ENCODE measurements around the gene RETREG3. TPM values are rescaled to one million over a fixed set of nuclear protein-coding genes. Genes with fewer than 3 reads are reported as not detected.
A peak's percentile ranks its signal among the peaks of the same experiment; 100 is the strongest.

Gene RETREG3
- total RNA-seq, 5 donors from 2014 or later (not counting 1 experiment from before 2014, with no cell fraction given) = 72.4 to 150 (median 139) TPM

- Histone ChIP-seq H3K4me1 (ENCODE audit: control insufficient read depth in 1 of 2, extremely low read depth in 1 of 2, insufficient read depth in 2 of 2, low read length in 2 of 2) (peaks cover 18 to 70% of the 10 kb centered on the region in 2 experiments), H3K4me3 (ENCODE audit: control insufficient read depth in 1 of 2, extremely low read depth in 1 of 2, low read length in 1 of 2) (no peak overlapping the region), H3K36me3 (ENCODE audit: control insufficient read depth in 2 of 2, extremely low read depth in 1 of 2, insufficient read depth in 1 of 2, low read length in 1 of 2) (peaks cover 8 to 38% of the 10 kb centered on the region in 2 donors), H3K27ac (ENCODE audit: low read length) (no peak overlapping the region), H3K9me3 (no peaks in the 10 kb centered on the region), H3K27me3 (replicated peaks in 1 of 2; ENCODE audit: control insufficient read depth in 2 of 2, extremely low read depth in 1 of 2, insufficient read depth in 2 of 2, low read length in 1 of 2) (no peaks in the 10 kb centered on the region)
- ChIA-PET CTCF (no interaction called here), POLR2A (interaction anchor here in 1 of 2 donors (0.5 kb wide), 1 partner anchor 205 kb away, joined by 4 read pairs; no protein-coding TSS in a partner anchor)
- WGBS (ENCODE audit: insufficient coverage) = 87% methylated on average over 7 of the region's 9 CpGs
- peaks cover 9% of the 10 kb centered on the region for H3K36me3 Mint-ChIP-seq
- H3K27ac Mint-ChIP-seq = peak overlapping the region; percentile 59 to 71
- peak overlapping the region; percentile 68 to 88 (median 87) for H3K4me3 Mint-ChIP-seq
- no peak for DNase-seq
- H3K27me3 Mint-ChIP-seq = no peaks in the 10 kb centered on the region
- peaks cover 22 to 55% (median 51%) of the 10 kb centered on the region in 3 donors for H3K4me1 Mint-ChIP-seq
- ATAC-seq (replicated peaks in 1 of 4) = no peak
- H3K9me3 Mint-ChIP-seq = no peaks in the 10 kb centered on the region
These were observed 45.2 kb downstream of the RETREG3 start for GRCh38 chr17:42563950-42564349.

- ChIA-PET POLR2A (no interaction called here), CTCF (no interaction called here)
- ATAC-seq (replicated peaks in 1 of 4) = no peak
- peaks cover 22 to 51% (median 49%) of the 10 kb centered on the region in 3 donors for H3K4me1 Mint-ChIP-seq
- peak overlapping the region; percentile 68 to 88 (median 87) for H3K4me3 Mint-ChIP-seq
- WGBS (ENCODE audit: insufficient coverage) = 80% methylated on average over 1 of the region's 1 CpG
- H3K27ac Mint-ChIP-seq = peak overlapping the region; percentile 59 to 71
- DNase-seq = no peak
- H3K4me1 ChIP-seq (ENCODE audit: control insufficient read depth in 1 of 2, extremely low read depth in 1 of 2, insufficient read depth in 2 of 2, low read length in 2 of 2) = peaks cover 18 to 67% of the 10 kb centered on the region in 2 experiments
- H3K27me3 ChIP-seq (replicated peaks in 1 of 2; ENCODE audit: control insufficient read depth in 2 of 2, extremely low read depth in 1 of 2, insufficient read depth in 2 of 2, low read length in 1 of 2) = no peaks in the 10 kb centered on the region
- H3K9me3 ChIP-seq = no peaks in the 10 kb centered on the region
- no peaks in the 10 kb centered on the region for H3K9me3 Mint-ChIP-seq
- H3K4me3 ChIP-seq (ENCODE audit: control insufficient read depth in 1 of 2, extremely low read depth in 1 of 2, low read length in 1 of 2) = no peak overlapping the region
- H3K36me3 ChIP-seq (ENCODE audit: control insufficient read depth in 2 of 2, extremely low read depth in 1 of 2, insufficient read depth in 1 of 2, low read length in 1 of 2) = peaks cover 7 to 34% of the 10 kb centered on the region in 2 donors
- peaks cover 7% of the 10 kb centered on the region for H3K36me3 Mint-ChIP-seq
- no peaks in the 10 kb centered on the region for H3K27me3 Mint-ChIP-seq
- no peak overlapping the region for H3K27ac ChIP-seq (ENCODE audit: low read length)
These were observed 45.6 kb downstream of the RETREG3 start for GRCh38 chr17:42563543-42563942.

GRCh38 chr17:42563143-42563509 lies 46.0 kb downstream of the RETREG3 start:
- no peaks in the 10 kb centered on the region for H3K9me3 Mint-ChIP-seq
- H3K36me3 Mint-ChIP-seq = peaks cover 6% of the 10 kb centered on the region
- ATAC-seq (replicated peaks in 1 of 4) = no peak
- Histone ChIP-seq H3K9me3 (no peaks in the 10 kb centered on the region), H3K36me3 (ENCODE audit: control insufficient read depth in 2 of 2, extremely low read depth in 1 of 2, insufficient read depth in 1 of 2, low read length in 1 of 2) (peaks cover 3 to 30% of the 10 kb centered on the region in 2 donors), H3K27me3 (replicated peaks in 1 of 2; ENCODE audit: control insufficient read depth in 2 of 2, extremely low read depth in 1 of 2, insufficient read depth in 2 of 2, low read length in 1 of 2) (no peaks in the 10 kb centered on the region), H3K4me1 (ENCODE audit: control insufficient read depth in 1 of 2, extremely low read depth in 1 of 2, insufficient read depth in 2 of 2, low read length in 2 of 2) (peaks cover 15 to 63% of the 10 kb centered on the region in 2 experiments), H3K27ac (ENCODE audit: low read length) (no peak overlapping the region), H3K4me3 (ENCODE audit: control insufficient read depth in 1 of 2, extremely low read depth in 1 of 2, low read length in 1 of 2) (peak overlapping the region; percentile 82 to 93)
- no peak for DNase-seq
- POLR2A ChIA-PET = no interaction called here
- CTCF ChIA-PET = no interaction called here
- peaks cover 22 to 49% (median 46%) of the 10 kb centered on the region in 3 donors for H3K4me1 Mint-ChIP-seq
- no peaks in the 10 kb centered on the region for H3K27me3 Mint-ChIP-seq
- peak overlapping the region; percentile 87 to 89 (median 88) for H3K4me3 Mint-ChIP-seq
- 88% methylated on average over 5 of the region's 14 CpGs for WGBS (ENCODE audit: insufficient coverage)
- H3K27ac Mint-ChIP-seq = peak overlapping the region in 1 of 2 donors; percentile 94

- Mint-ChIP-seq H3K4me1 (peaks cover 17 to 45% (median 42%) of the 10 kb centered on the region in 3 donors), H3K27me3 (no peaks in the 10 kb centered on the region), H3K36me3 (peaks cover 3% of the 10 kb centered on the region), H3K4me3 (peak overlapping the region; percentile 87 to 89 (median 88)), H3K9me3 (no peaks in the 10 kb centered on the region), H3K27ac (peak overlapping the region; percentile 88 to 94)
- peaks cover 3 to 30% of the 10 kb centered on the region in 2 donors for H3K36me3 ChIP-seq (ENCODE audit: control insufficient read depth in 2 of 2, extremely low read depth in 1 of 2, insufficient read depth in 1 of 2, low read length in 1 of 2)
- H3K4me3 ChIP-seq (ENCODE audit: control insufficient read depth in 1 of 2, extremely low read depth in 1 of 2, low read length in 1 of 2) = peak overlapping the region; percentile 82 to 93
- no peaks in the 10 kb centered on the region for H3K9me3 ChIP-seq
- ATAC-seq (replicated peaks in 1 of 4) (no peak), DNase-seq (no peak)
- no peaks in the 10 kb centered on the region for H3K27me3 ChIP-seq (replicated peaks in 1 of 2; ENCODE audit: control insufficient read depth in 2 of 2, extremely low read depth in 1 of 2, insufficient read depth in 2 of 2, low read length in 1 of 2)
- POLR2A ChIA-PET = no interaction called here
- peaks cover 11 to 57% of the 10 kb centered on the region in 2 experiments for H3K4me1 ChIP-seq (ENCODE audit: control insufficient read depth in 1 of 2, extremely low read depth in 1 of 2, insufficient read depth in 2 of 2, low read length in 2 of 2)
- CTCF ChIA-PET = no interaction called here
- 23% methylated on average over 48 of the region's 48 CpGs for WGBS (ENCODE audit: insufficient coverage)
- H3K27ac ChIP-seq (ENCODE audit: low read length) = peak overlapping the region; percentile 69
These were observed 46.6 kb downstream of the RETREG3 start for GRCh38 chr17:42562388-42563142.

- Mint-ChIP-seq H3K4me3 (peak within 1 kb of the TSS; percentile 87 to 89 (median 88)), H3K27me3 (no peaks in the 10 kb centered on the region), H3K27ac (peak within 1 kb of the TSS; percentile 88 to 94), H3K36me3 (peaks cover 3% of the 10 kb centered on the region), H3K4me1 (peaks cover 14 to 42% (median 39%) of the 10 kb centered on the region in 3 donors), H3K9me3 (no peaks in the 10 kb centered on the region)
- 0% methylated on average over 25 of the region's 26 CpGs for WGBS (ENCODE audit: insufficient coverage)
- H3K27ac ChIP-seq (ENCODE audit: low read length) = peak within 1 kb of the TSS; percentile 69
- H3K4me3 ChIP-seq (ENCODE audit: control insufficient read depth in 1 of 2, extremely low read depth in 1 of 2, low read length in 1 of 2) = peak within 1 kb of the TSS; percentile 82 to 93
- CTCF ChIA-PET = no interaction called here
- H3K4me1 ChIP-seq (ENCODE audit: control insufficient read depth in 1 of 2, extremely low read depth in 1 of 2, insufficient read depth in 2 of 2, low read length in 2 of 2) = peaks cover 11 to 53% of the 10 kb centered on the region in 2 experiments
- DNase-seq (peak; percentile 75 to 96 (median 85)), ATAC-seq (replicated peaks in 1 of 4) (peak; percentile 64 to 72 (median 68))
- no peaks in the 10 kb centered on the region for H3K27me3 ChIP-seq (replicated peaks in 1 of 2; ENCODE audit: control insufficient read depth in 2 of 2, extremely low read depth in 1 of 2, insufficient read depth in 2 of 2, low read length in 1 of 2)
- no peaks in the 10 kb centered on the region for H3K9me3 ChIP-seq
- POLR2A ChIA-PET = no interaction called here
- H3K36me3 ChIP-seq (ENCODE audit: control insufficient read depth in 2 of 2, extremely low read depth in 1 of 2, insufficient read depth in 1 of 2, low read length in 1 of 2) = peaks cover 3 to 30% of the 10 kb centered on the region in 2 donors
These were observed 47.2 kb downstream of the RETREG3 start, which contains the start of gene COASY for GRCh38 chr17:42561897-42562387. TSS of gene COASY (plus strand) at chr17:42562148. CDS start at chr17:42562623, 475 bp downstream.

- ATAC-seq (replicated peaks in 1 of 4) (no peak), DNase-seq (no peak)
- H3K27me3 Mint-ChIP-seq = no peaks in the 10 kb centered on the region
- peak overlapping the region in 1 of 2 donors; percentile 11 for H3K27ac Mint-ChIP-seq
- ChIA-PET CTCF (no interaction called here), POLR2A (no interaction called here)
- H3K27ac ChIP-seq (ENCODE audit: low read length) = no peak overlapping the region
- no peaks in the 10 kb centered on the region for H3K9me3 Mint-ChIP-seq
- peak overlapping the region; percentile 7 to 87 (median 59) for H3K4me3 Mint-ChIP-seq
- H3K9me3 ChIP-seq = no peaks in the 10 kb centered on the region
- no CpG with 5 or more reads among the region's 3 CpGs for WGBS (ENCODE audit: insufficient coverage)
- H3K36me3 ChIP-seq (ENCODE audit: control insufficient read depth in 2 of 2, extremely low read depth in 1 of 2, insufficient read depth in 1 of 2, low read length in 1 of 2) = peaks cover 3 to 20% of the 10 kb centered on the region in 2 donors
- no peaks in the 10 kb centered on the region for H3K27me3 ChIP-seq (replicated peaks in 1 of 2; ENCODE audit: control insufficient read depth in 2 of 2, extremely low read depth in 1 of 2, insufficient read depth in 2 of 2, low read length in 1 of 2)
- peaks cover 14 to 41% (median 34%) of the 10 kb centered on the region in 3 donors for H3K4me1 Mint-ChIP-seq
- H3K4me3 ChIP-seq (ENCODE audit: control insufficient read depth in 1 of 2, extremely low read depth in 1 of 2, low read length in 1 of 2) = no peak overlapping the region
- peaks cover 8 to 49% of the 10 kb centered on the region in 2 experiments for H3K4me1 ChIP-seq (ENCODE audit: control insufficient read depth in 1 of 2, extremely low read depth in 1 of 2, insufficient read depth in 2 of 2, low read length in 2 of 2)
- peaks cover 3% of the 10 kb centered on the region for H3K36me3 Mint-ChIP-seq
These were observed 48.9 kb downstream of the RETREG3 start for GRCh38 chr17:42560246-42560645.
